OCI-LY1 (cell line): ENCODE results near the gene ACMSD.

Experiments
- H2AFZ ChIP-seq: fragments of 200-600 bp; sonication (generic), shearing (Covaris generic); 2 replicates; pipeline ENCODE4 v1.6.0; 2014; ENCODE audit warnings: antibody characterized with exemption, mild to moderate bottlenecking, low read length
- H3F3A ChIP-seq: fragments of 200-600 bp; sonication (generic), shearing (Covaris generic); 2 replicates; pipeline ENCODE4 v1.6.0; 2014; ENCODE audit warnings: mild to moderate bottlenecking, antibody characterized with exemption, low read length, moderate library complexity; ENCODE audit not compliant: insufficient read depth
- H3K27ac ChIP-seq: fragments of 200-600 bp; sonication (generic); 2 replicates; pipeline ENCODE4 v1.5.1; 2014; ENCODE audit warnings: low read length, mixed run types, mild to moderate bottlenecking, low read depth; ENCODE audit not compliant: poor library complexity, severe bottlenecking
- H3K27me3 ChIP-seq: fragments of 200-600 bp; sonication (generic); 2 replicates; pipeline ENCODE4 v1.6.0; 2014; ENCODE audit warnings: antibody characterized with exemption, mild to moderate bottlenecking, low read length, moderate library complexity; ENCODE audit not compliant: insufficient read depth
- H3K36me3 ChIP-seq: fragments of 200-600 bp; sonication (generic); 2 replicates; pipeline ENCODE4 v1.6.1; 2014; ENCODE audit warnings: mild to moderate bottlenecking, antibody characterized with exemption, low read length, moderate library complexity, mixed read lengths; ENCODE audit not compliant: insufficient read depth
- H3K4me1 ChIP-seq: fragments of 200-600 bp; sonication (generic); 2 replicates; pipeline ENCODE4 v1.5.1; 2014; ENCODE audit warnings: mild to moderate bottlenecking, low read length, moderate library complexity; ENCODE audit not compliant: insufficient read depth, severe bottlenecking
- H3K4me2 ChIP-seq: fragments of 200-600 bp; sonication (generic), shearing (Covaris generic); 2 replicates; pipeline ENCODE4 v1.6.1; 2014; ENCODE audit warnings: low read length
- H3K4me3 ChIP-seq: fragments of 200-600 bp; sonication (generic); 2 replicates; pipeline ENCODE4 v1.5.1; 2014; ENCODE audit warnings: low read length, low read depth, mild to moderate bottlenecking, mixed read lengths; ENCODE audit not compliant: poor library complexity, severe bottlenecking
- H3K79me2 ChIP-seq: fragments of 200-600 bp; shearing (Covaris generic); 2 replicates; pipeline ENCODE4 v1.6.1; 2016; ENCODE audit warnings: mixed run types, low read length, mixed read lengths; ENCODE audit not compliant: insufficient read depth
- H3K9ac ChIP-seq: fragments of 200-600 bp; sonication (generic), shearing (Covaris generic); 2 replicates; pipeline ENCODE4 v1.6.1; 2014; ENCODE audit warnings: mild to moderate bottlenecking, low read length, mixed read lengths
- H3K9me2 ChIP-seq: fragments of 200-600 bp; sonication (generic), shearing (Covaris generic); 2 replicates; pipeline ENCODE4 v1.6.1; 2014; ENCODE audit warnings: low read depth, mild to moderate bottlenecking, low read length, mixed read lengths
- H3K9me3 ChIP-seq: fragments of 200-600 bp; shearing (Covaris generic); 2 replicates; pipeline ENCODE4 v1.6.1; 2014; ENCODE audit warnings: low read length, mixed read lengths
- H4K20me1 ChIP-seq: fragments of 200-600 bp; sonication (generic), shearing (Covaris generic); 2 replicates; pipeline ENCODE4 v1.6.0; 2016; ENCODE audit warnings: mild to moderate bottlenecking, low read length; ENCODE audit not compliant: insufficient read depth
- CTCF ChIP-seq: fragments of 200-600 bp; sonication (generic), shearing (Covaris generic); IDR thresholded peaks from 2 replicates; pipeline ENCODE4 v1.5.1; 2017; ENCODE audit warnings: mild to moderate bottlenecking, antibody characterized with exemption, low read length, moderate library complexity, mixed read lengths
- EZH2 ChIP-seq: fragments of 200-600 bp; sonication (generic), shearing (Covaris generic); IDR thresholded peaks from 2 replicates; pipeline ENCODE4 v1.8.0; 2017; ENCODE audit warnings: borderline replicate concordance, mixed run types, mild to moderate bottlenecking, antibody characterized with exemption, low read length, moderate library complexity, mixed read lengths

The ACMSD gene

DNA sequence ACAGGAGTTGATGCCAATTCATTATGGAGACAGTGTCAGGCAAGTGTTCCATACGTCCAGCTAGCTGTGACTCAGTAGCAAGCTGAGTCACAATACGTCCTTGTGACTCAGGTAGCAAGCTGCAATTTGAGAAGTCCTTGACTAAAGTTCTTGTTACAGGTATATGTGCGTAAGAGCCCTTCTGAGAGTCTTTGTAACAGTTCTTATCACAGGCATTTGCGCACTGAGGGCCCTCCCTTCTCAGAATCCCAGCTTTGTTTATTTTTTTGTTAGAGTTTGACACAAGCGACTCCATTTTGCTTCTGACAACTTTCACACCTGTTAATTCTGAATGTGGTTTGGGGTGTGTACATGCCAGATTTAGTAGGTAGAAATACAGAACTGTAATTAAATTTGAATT lies 20.1 kb upstream of the ACMSD start:
- no peaks in the 10 kb centered on the region for H4K20me1 ChIP-seq
- no peaks in the 10 kb centered on the region for H3K4me1 ChIP-seq
- no peak overlapping the region for H3K4me2 ChIP-seq
- no peak overlapping the region for H3K4me3 ChIP-seq
- no peaks in the 10 kb centered on the region for H3K79me2 ChIP-seq
- H3K9me2 ChIP-seq = no peaks in the 10 kb centered on the region
- H3K36me3 ChIP-seq = no peaks in the 10 kb centered on the region
- no peak overlapping the region for H3K27ac ChIP-seq
- TF ChIP-seq CTCF (no peak), EZH2 (no peak)
- H3K27me3 ChIP-seq = no peaks in the 10 kb centered on the region
- no peak overlapping the region for H2AFZ ChIP-seq
- no peaks in the 10 kb centered on the region for H3F3A ChIP-seq
- no peak overlapping the region for H3K9ac ChIP-seq
- no peaks in the 10 kb centered on the region for H3K9me3 ChIP-seq

- TF ChIP-seq CTCF (no peak), EZH2 (no peak)
- no peak overlapping the region for H3K4me3 ChIP-seq
- H3K4me2 ChIP-seq = no peak overlapping the region
- H3K79me2 ChIP-seq = no peaks in the 10 kb centered on the region
- no peaks in the 10 kb centered on the region for H4K20me1 ChIP-seq
- no peaks in the 10 kb centered on the region for H3F3A ChIP-seq
- H3K27me3 ChIP-seq = no peaks in the 10 kb centered on the region
- H3K9me3 ChIP-seq = no peaks in the 10 kb centered on the region
- no peaks in the 10 kb centered on the region for H3K4me1 ChIP-seq
- H2AFZ ChIP-seq = no peak overlapping the region
- no peak overlapping the region for H3K27ac ChIP-seq
- no peaks in the 10 kb centered on the region for H3K9me2 ChIP-seq
- no peak overlapping the region for H3K9ac ChIP-seq
- H3K36me3 ChIP-seq = no peaks in the 10 kb centered on the region
Observed at GRCh38 chr2:134819334-134819733, 19.1 kb upstream of the ACMSD start.

- H3K9ac ChIP-seq = no peak overlapping the region
- H3K4me1 ChIP-seq = no peaks in the 10 kb centered on the region
- H3K4me3 ChIP-seq = no peak overlapping the region
- no peaks in the 10 kb centered on the region for H3K27me3 ChIP-seq
- H4K20me1 ChIP-seq = no peaks in the 10 kb centered on the region
- H3K9me3 ChIP-seq = no peaks in the 10 kb centered on the region
- TF ChIP-seq EZH2 (no peak), CTCF (no peak)
- no peaks in the 10 kb centered on the region for H3K36me3 ChIP-seq
- no peaks in the 10 kb centered on the region for H3K9me2 ChIP-seq
- H3K27ac ChIP-seq = no peak overlapping the region
- no peak overlapping the region for H3K4me2 ChIP-seq
- H2AFZ ChIP-seq = no peak overlapping the region
- H3F3A ChIP-seq = no peaks in the 10 kb centered on the region
- no peaks in the 10 kb centered on the region for H3K79me2 ChIP-seq
Observed at GRCh38 chr2:134823431-134823830, 15.0 kb upstream of the ACMSD start.
